GM19372 (cell line): ENCODE results near the gene GFRA1.

Experiments
- ATAC-seq: cut with Tn5 transposase; IDR thresholded peaks from one replicate; pipeline ENCODE4 v1.9.1; 2021; ENCODE audit warnings: mild to moderate bottlenecking, low read depth, moderate library complexity; ENCODE audit not compliant: unreplicated experiment

GFRA1 gene

DNA sequence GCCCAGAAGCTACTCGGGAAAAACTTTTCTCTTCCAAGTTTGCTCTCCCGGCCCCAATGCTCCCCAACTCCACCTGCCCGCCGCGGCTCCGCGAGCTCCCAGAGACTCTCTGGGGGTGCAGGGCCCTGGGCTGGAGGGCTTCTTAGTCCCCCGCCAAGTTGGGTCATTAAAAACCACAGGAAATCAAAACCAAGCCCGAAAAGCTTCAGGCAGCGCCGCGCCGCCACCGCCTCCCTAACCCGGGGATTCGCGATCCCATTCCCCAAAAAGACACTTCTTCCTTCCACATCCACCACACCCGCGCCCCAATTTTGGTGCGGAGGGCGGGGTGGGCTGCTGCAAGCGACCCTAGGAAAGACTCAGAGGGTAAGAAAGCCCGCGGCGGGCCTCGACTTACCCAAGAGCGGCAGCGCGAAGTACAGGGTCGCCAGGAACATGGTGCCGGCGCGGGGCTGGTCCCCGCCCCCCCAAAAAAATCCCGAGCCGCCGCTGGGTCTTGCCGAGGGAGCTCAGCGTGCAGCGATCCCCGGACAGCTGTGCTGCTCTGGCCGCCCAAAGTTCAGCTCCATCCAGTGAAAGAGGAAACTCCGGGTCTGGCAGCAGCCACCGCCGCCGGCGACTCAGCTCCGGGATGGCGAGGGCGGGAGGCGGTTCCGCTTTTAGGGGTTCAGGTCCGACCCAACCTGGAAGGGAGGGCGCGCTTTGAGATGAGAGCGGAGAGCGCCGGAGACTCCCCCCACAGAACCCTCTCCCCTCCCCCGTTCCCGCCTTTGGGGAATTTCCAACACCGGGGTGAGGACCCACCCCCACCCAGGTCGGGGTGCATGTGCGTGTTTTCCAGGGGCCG is 1.2 kb downstream of the GFRA1 start:
- no peak for ATAC-seq

DNA sequence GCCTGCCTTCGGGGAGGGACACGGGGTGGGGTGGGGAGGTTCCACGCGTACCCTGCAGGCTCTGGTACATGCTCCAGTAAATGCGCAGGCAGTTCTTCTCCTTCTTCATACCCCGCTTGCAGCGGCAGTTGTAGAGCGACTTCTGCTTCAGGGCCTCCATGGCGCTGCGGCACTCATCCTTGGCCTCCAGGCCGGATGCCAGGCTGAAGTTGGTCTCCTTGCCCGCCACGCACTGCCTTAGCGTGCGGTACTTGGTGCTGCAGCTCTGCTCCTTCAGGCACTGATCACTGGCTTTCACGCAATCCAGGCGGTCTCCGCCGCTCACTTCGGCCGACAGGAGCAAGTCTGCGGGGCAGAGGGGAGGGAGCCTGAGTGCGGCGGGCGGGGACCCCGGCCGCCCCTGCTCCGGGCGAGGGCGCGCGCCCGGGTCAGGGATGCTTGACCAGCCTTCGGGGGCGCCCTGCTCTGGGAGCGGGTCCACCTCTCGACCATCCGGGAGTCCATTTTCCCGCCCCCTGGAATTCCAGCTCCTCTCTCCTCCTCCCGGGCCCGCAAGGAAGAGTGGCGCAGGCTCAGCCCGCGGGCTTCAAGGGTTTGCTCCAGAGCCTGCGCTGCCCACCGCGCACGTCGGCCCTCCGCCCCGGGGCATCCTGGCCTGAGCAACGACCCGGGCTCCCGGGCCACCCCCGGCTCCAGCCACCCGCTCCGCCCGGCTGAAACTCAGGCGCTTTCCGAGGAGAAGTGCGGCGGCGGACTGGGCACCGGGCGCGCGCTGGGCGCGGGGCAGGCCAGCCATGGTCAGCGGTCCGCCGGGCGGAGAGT is 2.0 kb downstream of the GFRA1 start:
- no peak for ATAC-seq

DNA sequence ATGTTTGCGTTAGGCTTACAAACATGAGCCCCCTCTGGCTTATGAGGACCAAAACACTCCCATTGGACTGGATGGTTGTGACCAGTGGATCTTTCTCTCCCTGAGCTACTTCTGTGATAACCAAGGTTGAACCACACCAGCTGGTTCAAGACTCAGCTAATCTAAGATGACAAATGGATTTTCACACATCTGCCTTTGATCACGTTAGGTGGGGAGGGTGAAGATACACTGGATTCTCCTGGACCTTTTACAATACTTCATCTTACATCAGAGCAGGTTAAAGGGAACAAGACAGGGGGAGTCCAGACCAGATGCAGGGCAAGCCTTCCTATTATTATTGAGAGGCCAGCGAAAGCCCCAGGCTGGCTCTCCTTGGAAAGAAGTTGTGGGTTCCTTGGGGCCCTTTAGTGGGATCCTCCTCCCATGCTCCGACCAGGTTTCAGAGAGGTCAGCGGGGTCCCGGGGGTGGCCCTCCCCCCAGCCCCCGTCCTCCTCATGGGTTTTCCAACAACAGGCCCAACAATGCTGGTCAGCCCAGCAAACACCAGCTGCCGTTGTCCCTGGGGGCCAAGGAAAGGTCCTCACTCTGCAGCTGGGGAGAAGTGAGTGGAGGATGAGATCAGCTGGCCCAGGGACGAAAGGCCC is 2.8 kb downstream of the GFRA1 start:
- ATAC-seq: no peak

DNA sequence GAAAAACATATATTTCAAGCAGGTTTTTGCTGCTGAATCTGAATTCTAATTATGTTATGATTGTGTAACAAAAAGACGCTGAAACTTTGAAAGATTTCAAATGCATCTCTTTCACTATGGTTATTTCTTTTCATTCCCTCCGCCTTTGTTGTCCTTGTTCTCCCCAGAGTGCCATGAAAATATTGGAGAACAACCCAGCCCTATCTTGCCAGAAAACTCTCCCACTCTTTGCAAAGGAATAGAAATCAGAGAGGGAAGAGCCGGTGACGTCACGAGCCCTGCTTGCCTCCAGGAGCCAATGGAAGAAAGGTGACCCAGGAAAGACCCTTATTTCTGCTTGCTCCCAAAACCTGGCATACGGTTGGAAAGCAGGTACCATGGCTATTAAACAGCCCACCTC is 3.4 kb downstream of the GFRA1 start:
- ATAC-seq: no peak

DNA sequence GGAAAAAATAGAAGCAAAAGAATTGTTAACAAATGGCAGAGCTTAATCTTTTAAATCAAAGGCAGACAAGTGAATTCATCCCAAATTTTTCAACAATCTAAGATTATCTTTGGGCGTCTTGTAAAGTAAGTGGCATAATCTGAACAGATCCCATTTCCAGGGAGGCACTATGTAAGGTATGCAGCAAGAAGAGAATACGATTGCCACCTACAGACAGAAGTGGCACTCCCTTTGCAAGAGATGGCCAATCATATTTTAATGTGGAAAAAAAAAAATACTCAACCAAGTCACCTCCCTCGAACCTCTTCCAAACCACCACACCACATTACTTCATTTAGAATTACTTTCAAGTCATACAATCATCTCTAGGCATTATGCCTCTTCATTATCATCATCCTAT is 4.0 kb downstream of the GFRA1 start:
- no peak for ATAC-seq

DNA sequence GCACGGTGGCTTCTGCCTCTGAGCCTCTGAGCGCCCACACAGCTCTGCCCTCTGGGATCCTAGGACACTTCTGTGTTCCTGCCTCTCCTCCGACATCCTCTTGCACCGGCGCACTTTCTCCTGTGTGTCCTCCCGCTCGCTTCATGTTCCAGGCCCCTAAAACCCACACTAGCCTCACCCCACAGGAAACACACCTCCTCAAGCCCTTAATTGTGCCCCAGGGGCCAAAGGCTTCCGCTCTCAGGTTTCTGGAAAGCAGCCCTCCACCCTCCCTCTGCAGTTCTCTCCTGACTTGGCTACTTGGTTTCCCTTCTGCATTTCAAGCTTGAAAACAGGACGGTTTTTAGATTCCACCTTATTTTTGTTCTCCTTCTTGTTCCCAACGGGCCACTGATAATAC is 7.3 kb downstream of the GFRA1 start:
- no peak for ATAC-seq

DNA sequence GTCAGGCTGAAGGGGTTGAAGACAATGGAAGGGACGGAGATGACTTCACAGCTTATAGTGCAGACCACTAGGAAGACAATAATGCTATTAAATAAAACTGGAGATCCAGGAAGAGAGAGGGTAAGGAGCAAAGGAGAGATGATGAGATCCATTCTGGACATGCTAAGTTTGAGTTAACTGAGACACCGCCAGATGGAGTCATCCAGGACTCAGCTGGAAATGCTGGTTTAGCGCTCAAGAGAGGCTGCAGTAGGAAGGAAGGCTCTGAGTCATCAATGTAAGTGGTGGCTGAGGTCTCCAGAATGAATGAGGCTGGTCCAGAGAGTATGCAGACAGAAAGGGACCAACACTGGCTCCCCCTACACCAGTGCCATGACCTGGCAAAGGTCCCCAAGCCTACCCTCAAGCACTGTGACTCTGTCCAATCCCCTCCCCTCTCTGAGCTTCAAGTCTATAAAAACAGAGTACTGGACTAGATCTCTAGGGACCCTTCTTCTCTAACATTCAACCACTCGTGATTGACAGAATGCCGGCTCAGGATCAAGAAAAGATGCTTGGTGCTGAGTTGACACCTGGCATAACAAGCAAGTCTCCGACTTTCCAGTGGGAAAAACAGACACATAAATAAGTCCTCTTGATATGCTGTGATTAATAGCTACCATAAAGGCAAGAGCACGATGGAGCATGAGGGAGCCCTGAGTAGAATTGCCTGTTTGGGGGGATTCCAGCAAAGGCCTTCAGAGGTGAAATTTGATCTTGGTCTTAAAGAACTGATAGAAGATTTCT is 8.9 kb downstream of the GFRA1 start:
- ATAC-seq: no peak

DNA sequence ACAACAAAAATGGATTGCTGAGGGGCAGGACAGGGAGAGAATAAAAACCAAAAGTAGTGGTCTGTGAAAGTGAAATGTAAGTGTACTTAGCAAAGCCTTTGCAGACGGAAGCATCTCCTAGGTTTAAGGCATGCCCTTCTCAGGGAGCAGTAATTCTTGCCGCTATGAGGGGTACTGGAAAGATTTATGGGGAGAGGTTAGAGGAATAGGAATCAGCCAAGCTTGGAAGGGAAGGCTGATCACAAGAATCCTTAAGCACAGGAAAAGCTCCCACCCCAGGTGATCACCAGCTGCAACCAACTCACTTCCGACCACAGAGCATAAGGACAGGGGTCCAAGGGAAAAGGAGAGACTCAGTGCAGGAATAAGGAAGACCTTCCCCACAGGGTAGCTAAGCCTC is 10.3 kb downstream of the GFRA1 start:
- no peak for ATAC-seq

DNA sequence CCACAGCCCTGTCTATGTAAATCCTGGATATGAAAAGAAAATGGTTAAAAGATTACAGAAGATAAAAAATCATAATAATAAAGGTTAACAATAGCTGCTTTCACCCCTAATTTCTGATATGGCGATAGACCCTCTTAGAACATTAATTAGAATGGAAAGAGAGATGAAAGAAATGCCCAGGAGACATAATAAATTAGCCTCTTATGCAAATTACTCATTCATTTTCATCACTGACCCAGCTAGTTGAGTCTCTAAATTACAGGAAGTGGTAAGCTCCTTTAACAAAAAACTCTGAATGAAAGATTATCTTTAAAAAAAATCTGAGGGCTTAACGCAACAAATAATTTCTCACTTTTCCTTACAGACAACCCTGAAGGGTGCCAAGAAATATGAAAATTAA is 12.4 kb downstream of the GFRA1 start:
- no peak for ATAC-seq

DNA sequence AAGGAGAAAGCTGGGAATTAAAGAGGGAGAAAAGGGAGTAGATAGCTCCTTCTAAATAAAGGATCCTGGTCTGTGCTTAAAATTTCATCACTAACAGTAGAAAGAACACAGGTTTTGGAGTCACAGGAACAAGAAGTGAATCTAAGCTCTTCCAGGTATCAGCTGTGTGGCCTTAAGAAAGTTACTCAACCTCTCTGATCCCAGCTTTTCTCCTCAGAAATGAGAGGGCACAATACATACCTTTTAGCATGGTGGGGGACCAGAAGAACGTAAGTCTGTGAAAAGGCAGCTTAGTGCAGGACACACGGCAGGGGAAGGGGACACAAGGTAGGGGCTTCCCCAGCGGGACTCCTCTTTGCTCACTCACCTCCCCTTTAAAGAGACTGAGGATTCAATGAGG is 13.4 kb downstream of the GFRA1 start:
- ATAC-seq: no peak

DNA sequence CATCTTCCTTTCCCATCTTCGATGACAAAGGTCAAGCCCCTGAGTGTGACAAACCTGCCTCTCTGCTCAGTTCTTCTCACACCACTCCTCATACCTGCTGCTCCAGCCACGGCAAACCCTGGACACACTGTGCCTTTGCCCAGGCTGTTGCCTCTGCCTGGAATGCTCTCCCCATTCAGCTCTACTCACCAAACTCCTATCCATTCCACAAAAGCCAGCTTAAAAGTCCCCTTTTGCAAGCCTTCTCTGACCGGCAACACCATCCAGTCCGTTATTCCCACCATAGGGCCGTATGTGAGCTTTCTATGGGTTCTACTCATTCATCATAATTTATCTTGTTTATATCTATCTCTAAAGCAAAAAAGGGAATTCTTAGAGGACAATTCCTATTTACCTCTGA is 15.2 kb downstream of the GFRA1 start:
- no peak for ATAC-seq

DNA sequence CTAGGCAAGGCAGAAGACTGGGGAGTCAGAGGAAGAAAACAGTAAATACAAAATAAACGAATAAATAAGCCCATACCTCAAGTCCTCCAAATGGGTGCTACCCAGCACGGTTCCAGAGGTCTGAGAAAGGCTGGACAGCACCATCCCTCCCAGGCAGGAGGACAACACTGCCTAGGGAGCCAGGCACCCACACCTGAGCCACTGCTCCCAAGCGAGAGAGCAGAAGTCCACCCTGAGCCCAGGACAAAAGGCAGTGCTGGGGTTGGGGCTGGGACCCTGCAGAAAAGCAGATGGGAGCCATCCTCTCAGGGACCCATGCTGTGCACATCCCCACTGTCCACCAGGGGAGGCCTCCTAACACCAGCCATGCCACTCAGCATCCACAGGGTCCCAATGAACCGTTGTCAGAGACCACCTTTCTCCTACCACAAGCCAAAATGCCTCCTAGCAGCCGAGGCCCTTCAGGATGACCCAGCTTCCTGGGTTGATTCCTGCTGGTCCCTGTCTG is 16.2 kb downstream of the GFRA1 start:
- no peak for ATAC-seq

DNA sequence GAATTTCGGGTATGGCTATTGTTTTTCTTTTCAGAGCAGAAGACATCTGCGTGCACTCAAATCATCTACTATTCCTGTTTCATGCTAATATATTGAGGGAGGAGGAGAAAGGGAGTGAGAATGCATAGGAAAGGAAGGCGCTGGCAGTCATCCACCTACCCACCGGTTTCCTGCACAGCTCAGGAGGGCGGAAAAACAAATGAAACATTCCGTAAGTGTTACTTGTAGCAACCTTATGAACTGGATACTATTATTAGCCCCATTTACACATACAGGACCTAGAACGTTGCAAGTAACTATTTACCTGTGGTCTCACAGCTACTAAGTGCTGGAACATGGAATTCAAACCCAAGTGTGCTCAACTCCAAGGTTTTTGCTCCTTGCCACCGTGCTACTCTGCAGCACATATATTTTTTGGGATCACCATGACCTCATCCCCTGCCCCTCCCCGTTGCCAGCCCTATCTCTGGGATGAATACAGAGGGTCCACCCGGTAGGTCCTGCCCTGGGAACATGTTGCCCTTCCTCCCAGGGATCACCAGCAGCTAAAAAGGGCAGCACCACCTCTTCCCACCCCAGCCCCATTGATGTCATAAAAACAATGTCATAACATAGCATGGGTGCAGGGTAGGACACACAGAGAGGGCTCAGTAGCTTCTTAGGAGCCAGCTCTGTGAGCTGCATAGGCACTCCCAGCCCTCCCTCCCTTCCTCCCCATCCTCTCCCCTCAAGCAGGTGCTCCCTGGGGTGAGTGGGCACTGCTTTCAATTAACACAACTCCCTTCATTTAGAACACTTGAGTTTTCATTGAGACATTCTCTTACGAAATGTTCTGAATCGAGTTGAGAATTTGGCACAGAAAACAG is 16.9 kb downstream of the GFRA1 start:
- ATAC-seq: no peak

DNA sequence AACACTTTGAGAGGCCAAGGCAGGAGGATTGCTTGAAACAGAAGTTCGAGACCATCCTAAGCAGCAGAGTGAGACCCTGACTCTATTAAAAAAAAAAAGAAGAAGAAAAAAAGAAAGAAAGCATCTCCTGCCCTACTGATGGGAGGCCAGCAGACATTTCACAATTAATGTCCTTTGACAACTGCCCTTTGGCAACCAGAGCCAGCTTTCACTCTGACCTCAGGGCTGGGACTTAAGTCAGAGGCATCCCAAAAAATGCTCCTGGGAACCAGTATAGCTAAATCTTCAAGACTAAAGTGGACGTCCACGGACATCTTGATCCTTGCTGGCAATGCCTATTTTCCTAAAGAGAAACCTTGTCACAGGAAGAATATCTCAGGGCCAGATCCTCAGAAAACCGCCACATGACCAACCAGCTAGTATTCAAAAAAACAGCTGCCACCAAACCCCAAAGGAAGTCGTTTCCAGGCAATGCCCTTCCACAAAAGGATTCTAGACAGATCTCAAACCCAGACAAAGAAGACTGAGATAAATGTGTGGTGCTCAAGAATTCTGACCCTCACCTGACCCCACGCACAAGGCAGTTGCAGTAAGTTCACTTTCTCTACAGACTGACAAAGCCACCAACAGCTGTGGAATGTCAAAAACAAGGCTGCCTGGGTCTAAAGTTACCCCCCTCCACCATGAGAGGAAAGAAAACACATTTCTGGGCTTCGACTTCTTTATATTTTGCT is 18.4 kb downstream of the GFRA1 start:
- no peak for ATAC-seq

DNA sequence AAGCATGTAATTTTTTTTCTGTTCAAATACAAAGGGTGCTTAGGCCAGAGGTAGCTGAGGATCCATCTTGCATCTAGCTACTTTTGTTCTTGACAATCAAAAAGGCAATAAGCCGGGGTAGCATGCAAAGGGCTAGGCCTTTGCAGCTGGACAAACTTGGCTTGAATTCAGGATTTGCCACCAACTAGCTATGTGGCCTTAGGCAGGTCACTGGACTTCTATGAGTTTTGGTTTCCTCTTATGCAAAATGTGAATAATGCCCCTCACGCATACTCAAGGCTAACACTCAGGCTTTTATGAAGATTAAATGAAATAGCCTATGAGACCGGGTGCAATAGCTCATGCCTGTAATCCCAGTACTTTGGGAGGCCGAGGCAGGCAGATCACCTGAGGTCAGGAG is 19.3 kb downstream of the GFRA1 start:
- no peak for ATAC-seq

DNA sequence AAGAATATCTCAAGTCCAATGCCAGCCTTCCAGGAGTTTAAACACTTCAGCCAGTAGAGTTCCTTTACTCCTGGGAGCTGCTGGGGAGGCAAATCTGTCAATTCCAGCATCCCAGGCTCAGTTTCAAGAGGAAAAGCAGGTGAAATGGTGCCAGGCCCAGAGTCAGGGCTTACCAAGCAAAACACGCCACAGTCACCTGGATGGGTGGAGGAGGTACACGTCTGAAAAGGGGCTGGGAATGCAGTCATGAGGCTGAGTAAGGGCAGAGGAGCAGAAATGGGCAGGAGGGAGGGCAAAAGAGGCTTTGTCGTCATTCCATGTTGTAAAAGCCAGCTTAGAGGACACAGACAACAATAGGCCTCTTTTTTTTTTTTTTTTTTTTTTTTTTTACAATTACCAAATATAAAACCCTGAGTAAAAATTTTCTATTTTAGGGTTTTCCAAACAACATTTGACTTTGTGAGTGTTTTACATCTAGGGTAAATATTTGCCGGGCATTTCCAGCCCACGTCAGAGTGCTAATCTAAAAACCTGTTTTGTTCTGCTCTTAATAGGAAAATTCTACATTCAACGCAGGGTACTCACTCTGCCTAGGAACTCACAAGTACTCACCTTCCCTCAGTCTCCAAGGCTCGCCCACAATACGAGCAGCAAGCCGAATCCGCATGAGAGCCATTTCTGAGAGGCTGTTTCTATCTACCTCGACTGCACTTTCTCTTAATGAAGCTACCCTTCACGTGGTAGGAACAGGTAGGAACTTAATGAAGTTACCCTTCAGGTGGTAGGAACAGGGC is 21.2 kb downstream of the GFRA1 start:
- ATAC-seq: no peak

DNA sequence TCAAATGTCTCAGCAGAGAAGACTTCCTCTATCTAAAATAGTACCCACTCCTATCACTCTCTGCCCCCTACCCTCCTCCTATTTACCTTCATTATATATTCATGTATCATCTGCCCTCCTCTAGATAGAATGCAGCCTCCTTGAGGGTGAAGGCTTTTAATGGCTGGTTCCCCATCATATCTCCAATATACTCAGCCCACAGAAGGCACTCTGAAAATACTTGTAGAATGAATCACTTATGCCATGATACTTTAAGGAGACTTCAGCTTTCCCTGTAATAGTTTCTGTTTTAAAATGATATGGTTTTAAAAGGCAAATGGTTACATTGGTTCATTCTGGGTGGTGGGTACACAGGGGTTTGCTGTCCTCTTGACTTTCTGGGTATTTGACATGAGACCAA is 25.3 kb downstream of the GFRA1 start:
- ATAC-seq: no peak

DNA sequence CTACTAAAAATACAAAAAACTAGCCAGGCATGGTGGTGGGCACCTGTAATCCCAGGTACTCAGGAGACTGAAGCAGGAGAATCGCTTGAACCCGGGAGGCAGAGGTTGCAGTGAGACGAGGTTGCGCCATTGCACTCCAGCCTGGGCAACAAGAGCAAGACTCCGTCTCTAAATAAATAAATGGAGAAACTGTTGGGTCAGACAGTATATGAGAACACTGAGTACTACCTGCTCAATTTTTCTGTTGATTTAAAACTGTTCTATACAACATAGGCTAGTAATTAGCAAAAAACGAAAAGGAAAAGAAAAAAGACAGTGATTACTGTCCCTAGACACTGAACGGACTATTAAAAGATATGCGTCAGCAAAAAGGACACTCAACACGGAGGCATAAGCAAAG is 26.7 kb downstream of the GFRA1 start:
- ATAC-seq: no peak
